Esophagus muscularis mucosa (tissue), 4 donors: Measurements from ENCODE around the gene BTN1A1.

ENCODE experiments used
- CTCF ChIP-seq, 3 experiments: fragments of 200-600 bp in 2 of 3; fragments of 450-650 bp in 1 of 3; sonication (generic) in 2 of 3; IDR thresholded peaks; one replicate each; pipeline ENCODE4 v1.5.1; 2017 to 2019; ENCODE audit warnings: antibody characterized with exemption in 3 of 3, mild to moderate bottlenecking in 2 of 3, moderate library complexity in 1 of 3
- EP300 ChIP-seq: sonication (generic); formaldehyde crosslinking; IDR thresholded peaks from one replicate; pipeline ENCODE4 v1.6.1; 2017; ENCODE audit warnings: antibody characterized with exemption
- POLR2A ChIP-seq: fragments of 450-650 bp; IDR thresholded peaks from one replicate; pipeline ENCODE4 v1.6.1; 2017; ENCODE audit warnings: antibody characterized with exemption, moderate library complexity, mild to moderate bottlenecking, low read depth
- POLR2AphosphoS5 ChIP-seq, 2 donors: sonication (generic); formaldehyde crosslinking; IDR thresholded peaks; one replicate each; pipeline ENCODE4 v1.6.1; 2017; ENCODE audit warnings: antibody characterized with exemption in 2 of 2

- TF ChIP-seq CTCF (IDR thresholded peaks at IDR 0.05) (no peak), POLR2A (no peak), EP300 (no peak), POLR2AphosphoS5 (IDR thresholded peaks at IDR 0.05) (no peak)
These were observed 26.7 kb upstream of the BTN1A1 start for GRCh38 chr6:26473429-26473757.
